ENCODE measurements around the gene ATP2A2.

ATP2A2 gene

GRCh38 chr12:110262442-110263388 is 18.3 kb upstream of the ATP2A2 start:
- no peak for DNase-seq

DNA sequence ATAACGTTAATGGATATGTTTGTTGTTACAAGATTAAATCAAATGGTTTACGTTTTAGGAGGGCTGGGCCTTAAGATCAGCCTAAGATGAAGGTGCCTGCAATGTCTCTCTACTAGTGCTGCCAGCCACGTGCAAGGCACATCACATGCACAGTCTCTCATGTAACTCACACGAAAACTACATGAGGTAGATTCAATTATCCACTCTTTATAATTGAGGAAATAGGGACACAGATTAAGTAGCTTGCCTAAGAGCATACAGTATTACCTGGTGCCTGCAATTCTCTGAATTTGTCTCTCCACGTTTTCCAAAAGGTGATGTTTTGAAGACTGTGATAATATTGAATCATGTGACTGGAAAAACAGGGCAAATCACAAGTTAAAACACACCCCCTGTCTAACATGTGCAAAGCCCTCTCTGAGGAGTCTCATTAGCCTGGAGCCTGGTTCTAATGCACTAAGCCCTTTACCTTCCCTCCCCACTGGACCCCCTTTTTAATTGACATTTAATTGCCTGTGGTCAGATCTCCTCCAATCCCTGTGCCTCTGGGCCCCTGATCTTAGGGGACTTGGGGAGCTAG is 14.6 kb upstream of the ATP2A2 start:
- no peak for DNase-seq

DNA sequence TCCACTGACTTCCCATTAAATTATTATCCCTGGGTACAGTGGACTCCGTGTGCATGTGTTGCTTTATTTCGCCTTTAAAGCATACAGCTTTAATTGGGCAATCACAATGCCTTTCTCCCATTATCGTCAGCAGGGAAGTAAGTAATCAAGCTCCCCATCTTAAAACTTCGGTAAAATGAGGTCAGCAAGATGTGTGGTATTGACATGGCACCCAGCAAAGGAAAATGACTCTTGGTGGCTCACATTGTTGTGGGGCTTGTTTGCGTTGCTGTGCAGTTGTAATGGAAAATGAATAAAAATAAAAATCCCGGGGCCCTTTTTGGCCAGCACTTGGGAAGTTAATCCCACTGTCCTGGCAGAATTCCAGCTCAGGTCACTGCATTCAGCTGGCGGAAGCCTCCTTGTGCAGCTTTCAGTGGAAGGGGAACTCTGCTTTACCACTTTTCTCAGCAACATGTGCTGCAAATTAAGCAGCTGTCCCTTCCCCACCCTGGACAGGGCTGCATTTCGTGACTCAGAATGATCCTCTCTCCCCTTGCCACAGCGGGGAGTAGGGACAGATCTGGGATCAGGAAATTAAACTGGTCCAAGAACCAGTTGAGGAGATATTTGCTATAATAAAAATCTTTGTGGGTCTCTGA is 13.9 kb upstream of the ATP2A2 start:
- peak in 1 of 2 experiments; percentile 56 for DNase-seq

DNA sequence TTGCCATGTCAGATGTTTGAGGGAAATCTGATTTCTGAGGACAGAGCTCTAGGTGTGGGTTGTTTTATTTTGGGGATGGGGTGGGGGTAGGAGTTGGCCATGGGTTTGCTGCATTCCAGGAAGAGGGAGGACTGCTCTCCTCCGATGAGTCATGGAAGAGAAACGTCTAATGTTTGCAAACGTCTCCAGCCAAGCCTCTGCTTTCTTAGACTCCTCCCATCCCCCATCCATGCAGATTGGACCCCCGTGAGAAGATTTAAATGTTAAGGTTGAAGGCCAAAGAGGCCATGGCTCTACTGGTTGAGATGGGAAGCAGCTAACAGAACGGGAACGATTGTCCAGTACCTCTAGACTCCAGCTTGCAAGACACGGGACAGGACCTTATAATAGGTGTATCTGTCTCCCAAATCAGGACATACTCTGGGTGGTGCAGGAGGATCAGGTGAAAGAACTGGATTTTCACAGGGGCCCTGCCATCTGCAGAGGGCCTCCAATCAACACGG is 11.4 kb upstream of the ATP2A2 start:
- no peak for DNase-seq

- DNase-seq, result peak; percentile 46 to 71
Observed at GRCh38 chr12:110270125-110270962, 10.7 kb upstream of the ATP2A2 start.

GRCh38 chr12:110271015-110271414 is 10.0 kb upstream of the ATP2A2 start:
- DNase-seq, result no peak

DNA sequence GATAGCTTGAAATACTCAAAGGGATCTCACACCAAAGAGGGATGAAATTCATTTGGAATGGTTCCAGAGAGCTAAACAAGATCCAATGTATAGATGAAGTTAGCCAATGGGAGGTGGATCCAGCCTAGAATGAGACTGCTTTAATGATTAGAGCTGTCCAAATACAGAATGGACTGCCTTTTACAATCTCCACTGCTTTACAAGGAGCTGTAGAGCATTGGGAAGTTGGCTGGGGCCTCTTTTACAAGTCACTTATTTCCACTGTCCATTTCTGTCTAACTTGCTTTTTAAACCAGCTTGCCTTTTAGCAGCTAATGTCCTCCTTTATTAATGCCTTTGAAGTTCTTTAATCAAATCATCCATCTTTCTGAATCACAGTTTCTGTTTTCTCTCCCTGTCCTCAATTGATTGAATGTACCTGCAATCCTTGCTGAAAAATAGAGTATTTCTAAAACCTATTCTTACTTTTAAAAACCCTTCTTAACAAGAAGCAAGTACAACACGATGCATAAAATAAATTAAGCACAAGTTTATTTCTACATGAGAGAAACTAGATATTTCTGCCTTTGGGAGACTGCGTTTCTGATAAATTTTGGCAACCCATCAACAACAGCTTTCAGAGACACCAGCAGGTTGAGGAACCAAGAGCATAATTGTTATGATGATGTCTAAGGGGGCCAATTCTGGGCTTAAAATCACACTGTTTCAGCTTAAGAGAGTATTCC is 3.4 kb upstream of the ATP2A2 start:
- DNase-seq, result peak in 1 of 2 experiments; percentile 33

- no peak for DNase-seq
Observed at GRCh38 chr12:110278255-110278536, 2.9 kb upstream of the ATP2A2 start.

GRCh38 chr12:110279566-110280375 is 1.3 kb upstream of the ATP2A2 start:
- DNase-seq, result no peak

GRCh38 chr12:110280392-110280778 is 662 bp upstream of the ATP2A2 start:
- peak in 1 of 2 experiments; percentile 42 for DNase-seq

- peak in 1 of 2 experiments; percentile 48 for DNase-seq
Observed at GRCh38 chr12:110281549-110282299, 677 bp downstream of the ATP2A2 start.

- no peak for DNase-seq
Observed at GRCh38 chr12:110282300-110282860, 1.3 kb downstream of the ATP2A2 start.

GRCh38 chr12:110282956-110283817 is 2.1 kb downstream of the ATP2A2 start:
- DNase-seq, result no peak

- no peak for DNase-seq
Observed at GRCh38 chr12:110284597-110284996, 3.5 kb downstream of the ATP2A2 start.

GRCh38 chr12:110286623-110287022 is 5.6 kb downstream of the ATP2A2 start:
- no peak for DNase-seq

DNA sequence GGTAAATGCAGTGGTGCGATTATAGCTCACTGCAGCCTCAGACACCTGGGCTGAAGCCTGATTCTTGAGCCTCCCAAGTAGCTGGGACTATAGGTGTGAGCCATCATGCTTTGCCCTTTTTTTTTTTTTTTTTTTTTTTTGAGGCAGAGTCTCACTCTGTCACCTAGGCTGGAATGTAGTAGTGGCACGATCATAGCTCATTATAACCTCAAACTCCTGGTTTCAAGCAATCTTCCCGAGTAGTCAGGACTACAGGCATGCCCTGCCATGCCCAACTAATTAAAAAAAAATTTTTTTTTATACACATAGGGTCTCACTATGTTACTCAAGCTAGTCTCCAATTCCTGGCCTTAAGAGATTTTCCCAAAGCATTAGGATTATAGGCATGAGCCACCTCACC is 6.9 kb downstream of the ATP2A2 start:
- DNase-seq, result no peak

DNA sequence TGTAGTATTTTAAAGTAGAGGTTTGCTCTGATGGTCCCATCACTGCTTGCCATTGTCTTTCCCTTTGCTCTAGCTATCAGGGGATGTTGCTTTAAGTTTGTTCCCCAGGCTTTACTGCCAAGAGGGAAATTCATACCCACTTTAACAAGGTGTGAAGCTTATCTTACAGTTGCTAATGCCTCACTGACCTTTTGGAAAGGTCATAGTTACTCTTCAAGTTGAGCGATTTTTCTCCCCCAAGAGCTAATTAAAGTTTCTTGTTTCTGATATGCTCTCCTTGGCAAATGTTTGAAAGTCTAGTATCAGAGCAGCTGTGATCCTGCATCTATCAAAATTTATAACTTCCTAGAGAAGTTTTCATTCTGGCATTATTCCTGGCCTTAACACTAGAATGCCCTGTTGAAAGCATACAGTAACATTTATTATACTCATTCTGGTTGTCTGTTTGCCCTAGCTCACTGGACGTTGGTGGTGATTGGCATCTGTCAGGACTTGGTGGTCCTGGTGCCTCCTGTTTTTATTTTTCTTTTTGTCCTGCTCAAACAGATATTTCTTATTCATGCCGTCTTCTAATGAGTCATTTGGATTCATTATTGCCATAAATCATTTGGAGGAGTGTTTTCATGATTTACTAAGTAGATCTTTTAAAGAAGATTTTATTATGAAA is 8.1 kb downstream of the ATP2A2 start:
- no peak for DNase-seq

DNA sequence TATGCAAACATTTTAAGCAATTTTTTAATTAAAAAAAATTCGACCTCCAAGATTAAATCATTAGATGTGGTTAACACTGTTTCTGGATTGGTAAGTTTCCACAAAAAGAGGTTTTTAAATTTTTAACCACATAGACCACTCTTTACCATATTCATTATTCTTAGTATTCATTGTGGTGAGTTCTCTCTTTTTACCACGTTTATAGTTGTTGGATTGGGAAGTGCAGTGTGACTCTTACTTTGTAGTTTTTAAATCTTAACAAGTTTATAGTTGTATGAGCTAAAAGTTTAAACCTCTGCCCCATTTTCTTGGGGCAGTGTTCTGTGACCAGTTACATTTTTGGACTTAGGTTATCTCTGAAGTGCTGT is 8.6 kb downstream of the ATP2A2 start:
- DNase-seq, result no peak

Data from NCI-H446 (cell line).